Amygdala (tissue), 56 donors: ENCODE data around the gene FAM3C.
"Not testable (repeated sequence)": the region's sequence is repeated elsewhere in the genome, so short reads cannot be mapped to it uniquely, and the experiment has no call there.

Experiments
- DNase-seq, 56 donors: peaks; one replicate each; lab custom pipeline; 2025; lab: John Stamatoyannopoulos, UW

FAM3C gene, protein sequence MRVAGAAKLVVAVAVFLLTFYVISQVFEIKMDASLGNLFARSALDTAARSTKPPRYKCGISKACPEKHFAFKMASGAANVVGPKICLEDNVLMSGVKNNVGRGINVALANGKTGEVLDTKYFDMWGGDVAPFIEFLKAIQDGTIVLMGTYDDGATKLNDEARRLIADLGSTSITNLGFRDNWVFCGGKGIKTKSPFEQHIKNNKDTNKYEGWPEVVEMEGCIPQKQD

DNA sequence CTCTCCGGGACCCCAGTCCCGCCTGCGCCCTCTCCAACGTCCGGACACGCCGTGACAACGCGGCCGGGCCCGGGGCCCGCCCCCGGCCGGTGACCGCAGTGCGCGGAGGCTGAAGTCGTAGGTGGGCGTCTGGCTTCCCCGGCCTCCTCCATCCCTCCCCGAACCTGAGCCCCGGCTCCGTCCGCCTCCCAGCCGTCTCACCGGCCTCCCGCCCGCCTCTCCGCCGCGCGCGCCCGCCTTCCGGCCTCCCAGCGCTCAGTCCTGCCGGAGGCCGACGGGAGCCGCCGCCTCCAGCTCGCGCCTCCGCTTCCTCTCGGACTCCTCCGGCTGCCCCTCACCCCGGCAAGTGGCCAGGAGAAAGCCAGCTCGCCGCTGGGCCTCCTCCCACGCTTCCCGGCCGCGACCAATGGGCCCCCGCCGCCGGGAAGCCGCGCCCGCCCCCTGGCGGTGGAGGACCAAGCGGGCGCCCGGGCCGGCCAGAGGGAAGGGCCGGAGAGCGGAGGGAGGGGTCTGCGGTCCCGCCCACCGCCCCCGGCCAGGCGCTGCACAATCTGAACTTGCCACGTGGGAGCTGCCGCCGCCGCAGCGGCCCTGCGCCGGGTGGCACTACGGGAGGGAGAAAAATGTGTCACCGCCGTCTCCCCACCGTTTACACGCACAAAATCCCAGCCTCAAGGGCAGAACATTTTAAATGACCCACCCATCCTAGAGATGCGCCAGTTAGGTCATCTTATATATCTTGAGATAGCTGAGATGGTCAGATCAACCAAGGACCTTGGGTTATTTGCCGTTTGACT, at the start of gene FAM3C:
FAM3C (minus strand) TSS at position 348 of the 797 bp plus-strand sequence. CDS start 13,339 bp downstream, outside the sequence.
- peak; percentile 19 to 95 (median 83) for DNase-seq

DNA sequence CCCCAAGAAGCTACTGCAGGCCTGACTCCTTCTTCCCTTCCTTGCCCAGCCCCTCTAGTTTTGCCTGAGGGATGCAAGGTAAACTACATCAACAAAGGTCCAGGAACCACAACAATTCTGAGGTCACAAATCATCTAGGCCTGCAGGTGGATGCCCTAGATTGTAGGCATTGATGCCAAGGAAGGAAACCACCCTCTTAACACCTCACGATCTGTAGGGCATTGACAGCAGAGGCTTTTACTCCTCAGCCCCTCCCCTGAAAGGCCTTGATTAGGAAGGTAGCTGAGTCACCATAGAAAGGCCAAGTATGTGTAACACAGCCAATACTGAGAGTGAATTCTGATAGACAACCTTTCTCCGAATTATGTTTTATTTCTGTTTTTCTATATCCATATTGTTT, 46.7 kb upstream of the FAM3C start:
- no peak for DNase-seq

DNA sequence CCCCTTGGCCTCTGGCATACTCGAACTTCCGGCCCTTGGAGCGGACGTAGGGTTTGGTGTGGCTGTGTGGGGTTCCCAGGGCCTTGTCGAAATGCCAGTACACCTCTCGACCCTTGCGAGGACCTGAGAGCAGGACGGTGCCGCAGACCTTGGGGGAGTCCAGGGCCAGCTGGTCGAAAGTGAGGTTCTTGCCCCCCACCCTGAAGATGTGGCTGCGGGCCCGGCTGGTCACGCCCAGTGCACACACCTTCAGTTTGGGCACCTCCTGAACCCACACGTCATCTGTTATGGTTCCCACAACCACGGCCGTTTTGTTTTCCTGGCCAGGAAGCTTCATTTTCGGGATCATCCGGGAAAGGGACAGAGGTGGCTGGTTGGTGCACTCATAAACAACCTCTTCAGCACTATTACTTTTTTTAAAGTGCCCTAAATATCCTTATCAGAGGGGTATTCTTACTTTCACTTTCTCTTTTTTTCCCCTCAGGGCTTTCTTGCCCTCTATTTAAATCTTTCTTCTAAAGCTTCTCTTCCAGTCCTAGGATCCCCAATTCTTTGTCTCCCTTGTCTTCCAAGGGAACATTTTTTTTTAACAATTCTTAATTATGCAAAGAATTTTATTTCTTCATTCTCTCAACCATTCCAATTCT, 44.9 kb upstream of the FAM3C start:
- DNase-seq = no peak

DNA sequence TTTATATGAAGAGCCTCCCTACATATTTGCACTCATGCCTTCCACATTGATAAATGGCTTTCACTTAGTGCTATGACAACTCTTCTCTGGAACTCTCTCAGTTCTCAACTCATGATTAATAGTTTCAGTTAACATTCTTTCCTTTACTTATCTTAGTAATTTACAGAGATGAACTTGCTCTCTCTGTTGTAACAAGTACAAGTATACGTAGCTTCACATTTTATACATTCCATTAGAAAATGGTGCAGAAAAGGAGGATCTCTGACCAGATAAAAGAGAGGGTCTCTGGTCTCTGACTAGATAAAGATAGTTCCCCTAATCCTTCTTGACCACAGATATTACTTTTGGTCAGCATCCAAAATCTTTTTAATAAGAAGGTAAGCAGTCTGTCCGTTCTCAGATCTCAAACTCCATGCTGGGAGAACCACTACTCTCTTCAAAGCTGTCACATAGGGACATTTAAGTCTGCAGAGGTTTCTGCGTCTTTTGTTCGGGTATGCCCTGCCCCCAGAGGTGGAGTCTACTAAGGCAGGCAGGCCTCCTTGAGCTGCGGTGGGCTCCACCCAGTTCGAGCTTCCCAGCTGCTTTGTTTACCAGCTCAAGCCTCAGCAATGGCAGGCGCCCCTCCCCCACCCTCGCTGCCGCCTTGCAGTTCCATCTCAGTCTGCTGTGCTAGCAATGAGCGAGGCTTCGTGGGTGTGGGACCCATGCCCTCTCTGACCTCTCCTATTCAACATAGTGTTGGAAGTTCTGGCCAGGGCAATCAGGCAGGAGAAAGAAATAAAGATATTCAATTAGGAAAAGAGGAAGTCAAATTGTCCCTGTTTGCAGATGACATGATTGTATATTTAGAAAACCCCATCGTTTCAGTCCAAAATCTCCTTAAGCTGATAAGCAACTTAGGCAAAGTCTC, 42.2 kb upstream of the FAM3C start:
- DNase-seq = peak in 22 of 56 donors; percentile 1 to 52 (median 12)

DNA sequence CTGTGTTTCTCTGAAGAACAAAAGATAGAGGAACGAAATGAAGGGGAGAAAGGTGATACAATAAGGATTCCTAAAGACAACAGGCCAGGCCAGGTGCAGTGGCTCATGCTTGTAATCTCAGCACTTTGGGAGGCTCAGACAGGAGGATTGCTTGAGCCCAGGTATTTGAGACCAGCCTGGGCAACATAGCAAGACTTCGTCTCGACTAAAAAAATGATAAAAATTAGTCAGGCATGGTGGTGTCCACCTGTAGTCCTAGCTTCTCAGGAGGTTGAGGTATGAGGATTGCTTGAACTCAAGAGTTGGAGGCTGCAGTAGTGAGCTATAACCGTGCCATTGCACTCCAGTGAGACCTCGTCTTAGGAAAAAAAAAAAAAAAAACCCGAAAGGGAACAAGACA, 41.4 kb upstream of the FAM3C start:
- no peak for DNase-seq

DNA sequence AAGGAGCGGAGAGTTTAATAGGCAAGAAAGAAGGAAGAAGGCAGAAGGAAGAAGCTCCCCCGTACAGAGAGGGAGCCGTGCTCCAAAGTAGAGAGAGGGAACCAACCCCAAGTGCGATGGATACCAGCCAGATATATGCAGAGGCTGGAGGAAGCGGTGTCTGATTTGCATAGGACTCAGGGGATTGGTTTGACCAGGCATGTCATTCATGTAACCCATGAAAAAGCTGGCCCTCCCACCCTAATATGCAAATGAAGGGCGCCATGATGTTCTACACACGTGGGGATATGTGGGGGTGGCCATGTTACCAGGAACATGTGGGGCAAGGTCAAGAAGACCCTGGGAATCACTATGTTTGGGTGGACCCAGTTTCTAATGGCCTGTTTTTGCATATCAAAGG, 40.6 kb upstream of the FAM3C start:
- DNase-seq = no peak

DNA sequence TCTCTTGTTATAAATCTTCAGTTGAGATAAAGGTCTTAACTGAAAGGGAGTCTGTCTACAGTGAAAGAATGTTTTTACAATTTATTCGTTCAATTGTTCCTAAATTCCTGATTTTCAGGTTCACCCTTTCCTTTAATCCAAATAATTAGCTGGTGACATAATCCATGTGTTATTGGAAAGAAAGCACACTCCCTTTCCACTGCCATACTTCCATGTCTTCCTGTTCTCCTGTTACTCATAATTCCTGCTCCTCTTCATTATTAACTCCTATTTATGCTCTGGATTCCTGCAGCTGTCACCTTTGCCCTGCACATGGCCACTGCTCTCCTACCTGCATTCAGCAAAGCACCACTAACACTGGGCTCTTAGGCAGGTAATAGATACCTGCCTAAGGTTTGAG, 40.0 kb upstream of the FAM3C start:
- DNase-seq = no peak

DNA sequence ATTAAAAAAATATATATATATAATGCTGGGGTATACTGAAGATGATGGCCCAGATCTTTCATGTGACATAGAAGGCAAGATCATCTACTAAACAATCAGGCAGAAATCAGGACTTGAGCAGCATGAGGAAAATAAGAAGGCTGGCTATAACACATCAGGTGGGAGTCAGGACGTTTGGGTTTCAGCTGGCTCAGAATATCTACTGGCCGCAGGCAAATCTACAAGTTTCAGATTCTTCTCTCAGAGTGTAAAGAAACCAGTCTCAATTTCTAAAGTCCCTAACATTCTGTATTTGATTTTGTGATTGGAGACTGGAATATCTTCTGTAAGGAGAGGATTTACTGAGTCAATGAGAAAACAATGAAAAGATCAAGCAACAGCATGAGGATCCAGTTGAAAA, 37.7 kb upstream of the FAM3C start:
- DNase-seq = no peak

DNA sequence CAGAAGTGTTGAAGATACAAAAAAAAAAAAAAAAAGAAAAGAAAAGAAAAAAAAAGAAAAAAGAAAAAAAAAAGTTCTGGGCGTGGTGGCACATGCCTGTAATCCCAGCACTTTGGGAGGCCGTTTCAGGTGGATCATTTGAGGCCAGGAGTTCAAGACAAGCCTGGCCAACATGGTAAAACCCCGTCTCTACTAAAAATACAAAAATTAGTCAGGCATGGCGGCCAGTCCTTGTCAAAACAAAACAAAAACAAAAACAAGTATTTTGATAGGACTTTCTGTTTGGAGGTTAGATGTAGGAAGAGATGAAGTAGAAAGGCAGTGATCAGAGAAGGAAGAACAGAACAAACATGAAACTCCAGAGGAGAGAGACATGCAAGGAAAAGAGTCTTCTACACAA, 36.4 kb upstream of the FAM3C start:
- DNase-seq = not testable (repeated sequence)

DNA sequence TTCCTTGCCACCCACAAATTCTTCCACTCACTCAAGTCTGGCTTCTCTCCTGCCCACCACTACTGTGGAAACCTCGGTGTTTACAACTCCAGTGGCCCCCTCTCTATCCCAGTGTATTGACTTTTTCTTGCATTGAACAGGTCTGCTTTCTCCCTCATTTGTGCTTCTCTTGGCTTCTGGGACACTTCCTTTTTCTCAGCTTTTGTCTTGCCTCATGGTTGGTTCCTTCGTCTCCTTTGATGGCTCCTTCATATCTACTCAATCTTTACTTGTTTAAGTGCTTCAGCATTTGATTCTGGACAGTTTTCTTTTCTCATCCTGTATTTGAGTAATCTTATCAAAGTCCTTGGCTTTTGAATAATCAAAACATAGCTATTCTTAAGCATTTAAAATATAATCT, 35.9 kb upstream of the FAM3C start:
- DNase-seq = no peak

DNA sequence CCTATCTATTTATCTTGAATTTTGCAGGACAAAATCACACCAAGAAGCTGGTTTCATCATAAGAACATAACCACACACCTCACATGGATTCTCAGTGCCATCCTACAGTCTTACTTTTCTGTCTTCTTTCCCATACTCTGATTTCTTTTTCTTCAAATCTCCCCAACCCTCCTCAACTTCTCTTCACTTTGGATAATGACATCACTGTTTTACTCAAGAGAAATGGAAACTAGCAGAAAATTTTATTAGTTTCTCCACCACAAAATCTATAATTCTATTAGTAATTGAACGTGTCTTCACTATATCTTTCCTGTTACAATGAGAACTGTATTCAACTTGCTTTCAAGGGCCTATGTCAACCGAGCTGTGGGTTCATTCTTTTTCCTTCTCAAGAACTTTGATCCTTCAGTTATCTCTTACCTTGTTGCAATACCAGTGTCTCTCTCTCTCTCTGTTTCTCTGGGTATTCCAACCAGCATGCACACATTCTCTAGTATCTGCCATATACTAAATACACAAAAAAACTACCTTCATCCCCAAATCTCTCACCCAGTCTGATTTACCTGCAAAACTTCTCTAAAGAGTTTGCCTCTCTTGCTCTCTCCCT, 35.4 kb upstream of the FAM3C start:
- no peak for DNase-seq

DNA sequence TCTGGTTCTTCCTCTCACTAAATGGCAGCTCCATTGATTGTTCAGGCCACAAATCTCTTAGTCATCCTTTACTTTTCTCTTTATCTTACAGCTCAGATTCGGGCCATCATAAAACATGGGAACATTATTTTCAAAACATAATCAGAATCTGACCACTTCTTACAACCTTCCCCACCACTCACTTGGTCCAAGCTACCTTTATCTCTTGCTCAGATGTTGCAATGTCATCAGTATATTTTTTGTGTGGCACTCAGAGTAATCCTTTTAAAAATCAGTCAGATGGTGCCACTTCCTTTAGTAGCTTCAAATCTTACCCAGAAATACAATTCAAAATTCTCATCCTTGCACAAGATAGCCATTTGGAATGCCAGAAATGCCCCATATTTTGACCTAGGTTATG, 34.5 kb upstream of the FAM3C start:
- no peak for DNase-seq

DNA sequence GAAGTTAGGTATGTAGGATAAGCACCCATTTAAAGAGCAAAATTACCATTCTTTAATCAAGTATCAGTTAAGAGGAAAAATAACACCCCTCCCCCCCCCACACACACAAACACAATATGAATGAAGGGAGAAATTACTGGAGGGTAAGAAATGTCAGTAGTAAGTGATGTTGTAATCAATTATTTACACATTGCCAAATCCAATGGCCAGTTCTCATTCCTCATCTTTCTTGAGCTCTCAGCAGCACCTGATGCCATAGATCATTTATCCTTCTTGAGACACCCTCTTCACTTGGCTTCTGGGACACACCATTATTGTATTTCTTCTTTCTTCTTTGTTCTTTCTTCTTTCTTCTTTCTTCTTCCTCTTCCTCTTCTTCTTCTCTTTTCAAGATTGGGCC, 33.7 kb upstream of the FAM3C start:
- no peak for DNase-seq

DNA sequence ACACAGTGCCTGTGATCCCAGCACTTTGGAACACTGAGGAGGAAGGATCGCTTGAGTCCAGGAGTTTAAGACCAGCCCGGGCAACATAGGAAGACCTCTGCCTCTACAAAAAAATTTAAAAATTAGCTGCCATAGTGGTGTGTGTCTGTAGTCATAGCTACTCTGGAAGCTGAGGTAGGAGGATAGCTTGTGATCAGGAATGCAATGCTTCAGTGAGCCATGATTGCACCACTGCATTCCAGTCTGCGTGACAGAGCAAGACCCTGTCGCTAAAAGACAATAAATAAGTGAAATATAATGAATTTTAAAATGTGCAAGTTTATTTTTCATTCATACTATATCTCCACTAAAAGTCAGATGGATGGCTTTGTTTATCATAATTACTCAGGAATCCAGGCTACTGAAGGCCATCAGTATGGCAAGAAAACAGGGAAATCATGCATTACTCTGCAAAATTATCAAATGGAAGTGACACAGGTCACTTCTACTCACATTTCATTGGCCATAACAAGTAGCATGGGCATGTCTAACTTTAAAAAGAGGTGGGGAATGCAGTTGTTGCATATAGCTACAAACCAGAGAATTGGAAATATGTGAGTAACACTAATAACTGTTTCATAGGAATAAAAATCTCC, 32.9 kb upstream of the FAM3C start:
- no peak for DNase-seq

DNA sequence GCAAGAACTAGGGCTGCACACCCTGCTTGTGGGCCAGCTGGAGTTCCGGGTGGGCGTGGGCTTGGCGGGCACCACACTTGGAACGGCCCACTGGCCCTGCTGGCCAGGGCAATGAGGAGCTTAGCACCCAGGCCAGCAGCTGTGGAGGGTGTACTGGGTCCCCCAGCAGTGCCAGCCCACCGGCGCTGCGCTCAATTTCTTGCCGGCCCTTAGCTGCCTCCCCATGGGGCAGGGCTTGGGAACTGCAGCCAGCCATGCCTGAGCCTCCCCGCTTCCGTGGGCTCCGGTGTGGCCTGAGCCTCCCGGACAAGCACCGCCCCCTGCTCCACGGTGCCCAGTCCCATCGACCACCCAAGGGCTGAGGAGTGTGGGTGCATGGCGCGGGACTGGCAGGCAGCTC, 25.6 kb upstream of the FAM3C start:
- DNase-seq = not testable (repeated sequence)

DNA sequence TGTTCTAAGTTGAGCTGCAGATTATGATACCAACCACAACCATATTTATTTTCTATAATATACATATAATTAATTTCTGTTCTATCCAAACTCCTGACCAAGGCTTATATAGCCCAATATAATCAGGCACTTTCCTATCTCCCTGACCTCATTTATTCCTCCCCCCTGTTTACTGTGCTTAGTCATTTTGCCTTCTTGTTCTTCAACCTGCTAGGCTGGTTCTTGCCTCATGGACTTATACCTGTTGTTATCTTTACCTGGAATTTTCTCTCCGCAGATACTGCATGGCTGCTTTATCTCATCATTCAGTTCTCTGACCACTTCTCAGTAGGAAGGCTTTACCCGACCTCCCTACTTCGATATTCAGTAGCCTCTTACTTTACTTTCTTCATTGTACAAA, 24.9 kb upstream of the FAM3C start:
- DNase-seq = no peak

DNA sequence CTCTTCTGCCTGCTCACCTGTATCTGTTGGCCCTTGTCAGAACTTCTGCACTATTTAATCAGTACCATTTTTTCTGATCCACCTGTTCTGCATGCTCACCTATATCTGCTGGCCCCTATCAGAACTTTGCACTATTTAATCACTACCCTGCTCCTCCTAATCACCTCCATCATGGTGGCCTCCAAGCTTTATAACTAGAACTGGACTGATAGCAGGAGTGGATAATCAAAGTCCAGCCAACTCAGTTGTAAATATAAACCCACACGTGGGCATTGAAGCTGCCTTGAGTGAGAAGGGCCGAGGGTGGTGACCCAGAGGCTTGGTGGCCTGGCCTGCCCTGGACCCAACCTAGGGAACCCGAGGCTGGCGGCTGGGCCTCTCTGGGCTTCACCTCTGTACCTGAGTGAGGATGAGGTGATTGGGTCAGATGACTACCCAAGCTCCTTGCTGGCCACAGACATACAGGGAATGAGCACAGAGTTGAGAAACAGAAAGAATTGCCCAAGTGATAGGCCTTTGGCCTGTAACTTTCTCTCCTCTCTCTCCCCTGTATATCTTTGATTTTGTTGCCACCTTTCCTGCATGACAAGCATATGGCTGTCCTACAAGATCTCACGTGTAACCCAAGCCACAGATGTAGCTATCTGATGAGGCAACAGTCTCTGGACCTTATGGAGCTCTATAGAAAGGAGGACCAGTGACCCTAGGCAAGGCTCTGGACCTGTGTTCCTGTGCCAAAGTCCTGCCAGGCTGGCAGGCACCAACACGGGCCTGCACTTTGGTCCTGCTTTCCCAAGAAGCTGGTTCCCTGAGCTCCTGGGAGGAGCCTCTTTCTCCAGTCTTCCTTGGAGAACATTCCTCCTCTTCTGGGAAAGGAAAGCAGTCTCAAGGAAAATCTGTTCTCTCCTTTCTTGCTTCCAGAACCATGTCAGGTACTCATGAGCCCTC, 23.4 kb upstream of the FAM3C start:
- DNase-seq = no peak

DNA sequence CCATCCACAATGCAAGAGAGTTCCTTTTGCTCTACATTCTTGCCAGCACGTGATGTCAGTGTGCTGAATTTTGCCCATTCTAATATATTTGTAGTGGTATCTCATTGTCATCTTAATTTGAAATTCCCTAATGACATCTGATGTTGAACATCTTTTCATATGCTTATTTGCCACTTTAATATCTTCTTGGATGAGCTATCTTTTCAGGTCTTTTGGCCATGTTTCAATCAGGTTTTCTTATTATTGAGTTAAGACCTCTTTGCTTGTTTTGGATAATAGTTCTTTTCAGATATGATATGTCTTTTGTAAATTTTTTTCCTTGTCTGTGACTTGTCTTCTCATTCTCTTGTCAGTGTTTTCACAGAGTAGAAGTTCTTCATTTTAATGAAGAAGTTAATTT, 20.4 kb upstream of the FAM3C start:
- DNase-seq = no peak

DNA sequence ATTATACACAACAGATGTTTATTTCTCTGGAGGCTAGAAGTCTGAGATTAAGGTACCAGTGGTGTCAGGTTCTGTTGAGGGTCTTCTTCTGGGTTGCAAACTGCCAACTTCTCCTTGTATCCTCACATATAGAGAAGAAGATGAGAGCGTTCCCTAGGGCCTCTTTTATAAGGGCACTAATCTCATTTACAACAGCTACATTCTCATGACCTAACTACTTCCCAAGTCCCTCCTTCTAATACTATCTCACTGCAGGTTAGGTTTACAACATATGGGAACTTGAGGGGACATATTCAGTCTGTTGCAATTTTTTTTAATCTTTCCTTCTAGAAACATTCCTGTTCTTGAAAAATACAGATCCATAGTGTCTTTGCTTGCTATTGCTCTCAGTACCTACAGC, 18.3 kb upstream of the FAM3C start:
- no peak for DNase-seq
